Activated CD8-positive, alpha-beta T cell treated with anti-CD3 and anti-CD28 coated beads for 36 hours (primary cell): Measurements from ENCODE around the gene SBF1. TPM values are rescaled to one million over a fixed set of nuclear protein-coding genes. Genes with fewer than 3 reads are reported as not detected.
"Not testable (repeated sequence)": the region's sequence is repeated elsewhere in the genome, so short reads cannot be mapped to it uniquely, and the experiment has no call there.

Experiments
- ATAC-seq: fragments of 200-7000 bp; cut with Tn5 transposase; one replicate; pipeline ENCODE4 v1.10.0; 2021; ENCODE audit warnings: mild to moderate bottlenecking, moderate library complexity
- CTCF ChIA-PET: fragments of 350-600 bp; sonication (Branson Sonifier 250); formaldehyde crosslinking; loops from one replicate; lab custom pipeline; 2021; ENCODE audit warnings: antibody characterized with exemption; lab: Charles Lee
- POLR2A ChIA-PET: fragments of 350-600 bp; sonication (Branson Sonifier 250); formaldehyde crosslinking; loops from one replicate; lab custom pipeline; 2021; ENCODE audit warnings: antibody characterized with exemption; lab: Charles Lee
- DNase-seq: peaks from one replicate; pipeline ENCODE4 v3.0.0-alpha.2; 2020
- H3K27ac Mint-ChIP-seq: one replicate; pipeline ENCODE4 v1.8.0; 2021; ENCODE audit warnings: mild to moderate bottlenecking, mixed read lengths
- H3K27me3 Mint-ChIP-seq: one replicate; pipeline ENCODE4 v1.8.0; 2021; ENCODE audit warnings: mixed read lengths
- H3K36me3 Mint-ChIP-seq: one replicate; pipeline ENCODE4 v1.8.0; 2021; ENCODE audit warnings: low read depth, mixed read lengths
- H3K4me1 Mint-ChIP-seq: one replicate; pipeline ENCODE4 v1.8.0; 2021; ENCODE audit warnings: low read depth, mixed read lengths
- H3K4me3 Mint-ChIP-seq: one replicate; pipeline ENCODE4 v1.8.0; 2021; ENCODE audit warnings: mild to moderate bottlenecking, moderate library complexity, mixed read lengths
- H3K9me3 Mint-ChIP-seq: one replicate; pipeline ENCODE4 v1.8.0; 2021; ENCODE audit warnings: mixed read lengths
- intact Hi-C: fragments of 100-400 bp; cut with micrococcal nuclease; formaldehyde crosslinking; loops from one replicate; pipeline ENCODE4 v1.10.0; 2022
- total RNA-seq, 2 experiments: library from RNA; stranded (reverse); gene quantifications; one replicate each; pipeline ENCODE4 v1.2.3, GENCODE V29; 2021
- TF ChIP-seq, protein P1 (sequence below): fragments of 200-600 bp; IDR thresholded peaks from one replicate; pipeline ENCODE4 v1.8.0; 2022; ENCODE audit warnings: antibody characterized with exemption, mild to moderate bottlenecking

Gene SBF1
- total RNA-seq, 2 experiments from 2014 or later, result 120 TPM

DNA sequence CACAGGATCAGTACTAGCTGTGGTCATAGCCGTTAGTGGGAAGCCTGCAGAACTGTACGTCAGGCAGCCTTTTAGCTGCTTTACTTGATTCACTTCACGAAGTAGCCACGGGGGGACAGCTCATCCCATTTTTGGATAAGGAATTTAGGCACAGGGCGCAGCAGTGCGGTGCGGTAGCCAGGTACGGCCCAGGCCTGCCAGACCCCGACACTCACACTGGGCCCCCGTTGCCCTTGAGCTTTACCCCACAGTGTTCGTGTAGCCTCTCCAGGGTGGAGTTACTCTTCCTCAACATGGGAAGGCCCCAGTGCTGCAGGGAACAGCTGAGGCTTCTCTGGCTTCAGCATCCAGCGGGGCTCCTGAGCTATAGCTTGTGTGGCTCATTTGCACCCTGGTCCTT is 59.4 kb downstream of the SBF1 start:
- POLR2A ChIA-PET, result no interaction called here
- Mint-ChIP-seq H3K9me3 (no peaks in the 10 kb centered on the region), H3K27me3 (no peaks in the 10 kb centered on the region), H3K27ac (no peak overlapping the region), H3K4me3 (no peak overlapping the region), H3K4me1 (no peaks in the 10 kb centered on the region), H3K36me3 (peaks cover 12% of the 10 kb centered on the region)
- ATAC-seq (no peak), DNase-seq (no peak)
- TF ChIP-seq, protein P1, sequence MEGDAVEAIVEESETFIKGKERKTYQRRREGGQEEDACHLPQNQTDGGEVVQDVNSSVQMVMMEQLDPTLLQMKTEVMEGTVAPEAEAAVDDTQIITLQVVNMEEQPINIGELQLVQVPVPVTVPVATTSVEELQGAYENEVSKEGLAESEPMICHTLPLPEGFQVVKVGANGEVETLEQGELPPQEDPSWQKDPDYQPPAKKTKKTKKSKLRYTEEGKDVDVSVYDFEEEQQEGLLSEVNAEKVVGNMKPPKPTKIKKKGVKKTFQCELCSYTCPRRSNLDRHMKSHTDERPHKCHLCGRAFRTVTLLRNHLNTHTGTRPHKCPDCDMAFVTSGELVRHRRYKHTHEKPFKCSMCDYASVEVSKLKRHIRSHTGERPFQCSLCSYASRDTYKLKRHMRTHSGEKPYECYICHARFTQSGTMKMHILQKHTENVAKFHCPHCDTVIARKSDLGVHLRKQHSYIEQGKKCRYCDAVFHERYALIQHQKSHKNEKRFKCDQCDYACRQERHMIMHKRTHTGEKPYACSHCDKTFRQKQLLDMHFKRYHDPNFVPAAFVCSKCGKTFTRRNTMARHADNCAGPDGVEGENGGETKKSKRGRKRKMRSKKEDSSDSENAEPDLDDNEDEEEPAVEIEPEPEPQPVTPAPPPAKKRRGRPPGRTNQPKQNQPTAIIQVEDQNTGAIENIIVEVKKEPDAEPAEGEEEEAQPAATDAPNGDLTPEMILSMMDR, result no peak
- intact Hi-C loops, result no loop called here
- CTCF ChIA-PET, result interaction anchor here (0.6 to 2.5 kb wide), 2 partner anchors 16 to 205 kb away, joined by 3 to 8 read pairs; no protein-coding TSS in a partner anchor

DNA sequence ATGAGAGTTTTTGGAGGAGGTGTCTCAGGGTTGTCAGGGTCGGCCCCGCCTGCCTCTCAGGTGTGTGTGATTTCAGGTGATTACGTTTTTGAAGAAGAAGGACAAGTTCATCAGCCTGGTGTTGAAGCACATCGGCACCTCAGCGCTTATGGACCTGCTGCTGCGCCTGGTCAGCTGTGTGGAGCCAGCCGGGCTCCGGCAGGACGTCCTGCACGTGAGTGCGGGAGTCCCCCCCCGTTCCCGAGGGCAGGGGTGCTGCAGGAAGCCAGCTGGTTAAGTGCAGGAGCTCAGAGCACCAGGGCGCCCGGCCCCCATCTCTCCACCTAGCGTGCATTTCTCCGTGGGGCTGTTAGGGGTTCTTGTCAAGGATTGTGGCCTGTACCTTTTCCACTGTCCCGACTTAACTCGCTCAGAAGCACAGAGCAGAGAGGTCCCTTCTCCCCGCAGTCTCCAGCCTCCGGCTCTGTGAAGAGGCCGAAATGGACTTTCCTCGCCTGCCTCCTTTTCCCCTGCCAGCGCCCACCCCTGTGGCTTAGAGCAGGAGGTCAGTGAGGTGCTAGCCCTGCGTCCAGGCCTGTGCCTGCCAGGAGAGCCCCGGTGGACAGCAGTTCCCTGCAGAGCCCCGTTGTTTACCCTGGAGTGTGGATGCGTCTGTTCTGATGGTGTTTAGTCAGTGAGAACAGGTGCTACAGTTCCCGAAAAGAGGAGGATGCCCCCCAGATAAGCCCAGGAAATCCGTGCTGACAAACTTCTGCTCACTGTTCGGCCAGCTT is 60.2 kb downstream of the SBF1 start:
- TF ChIP-seq, protein P1, result no peak
- POLR2A ChIA-PET, result no interaction called here
- H3K9me3 Mint-ChIP-seq, result no peaks in the 10 kb centered on the region
- DNase-seq (no peak), ATAC-seq (no peak)
- peaks cover 12% of the 10 kb centered on the region for H3K36me3 Mint-ChIP-seq
- no peak overlapping the region for H3K4me3 Mint-ChIP-seq
- H3K27me3 Mint-ChIP-seq, result no peaks in the 10 kb centered on the region
- H3K27ac Mint-ChIP-seq, result no peak overlapping the region
- CTCF ChIA-PET, result interaction anchor here (1.0 to 2.5 kb wide), 2 partner anchors 15 to 266 kb away, joined by 3 to 8 read pairs; no protein-coding TSS in a partner anchor
- H3K4me1 Mint-ChIP-seq, result no peaks in the 10 kb centered on the region
- intact Hi-C loops, result no loop called here

DNA sequence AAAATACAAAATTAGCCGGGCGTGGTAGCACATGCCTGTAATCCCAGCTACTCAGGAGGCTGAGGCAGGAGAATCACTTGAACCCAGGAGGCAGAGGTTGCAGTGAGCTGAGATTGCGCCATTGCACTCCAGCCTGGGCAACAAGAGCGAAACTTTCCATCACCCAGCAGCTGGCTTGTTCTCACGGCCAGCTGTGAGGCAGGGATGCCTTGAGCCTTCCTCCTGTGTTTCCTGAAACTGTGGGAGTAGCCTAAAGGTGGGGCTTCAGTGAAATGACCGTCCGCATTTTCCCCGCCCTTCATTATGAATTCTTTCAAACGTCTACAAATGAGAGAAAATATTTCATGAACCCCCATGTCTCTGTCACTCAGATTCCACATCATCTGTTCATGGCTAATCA is 65.9 kb downstream of the SBF1 start:
- H3K4me1 Mint-ChIP-seq, H3K9me3 Mint-ChIP-seq, intact Hi-C loops, ATAC-seq, DNase-seq, H3K27ac Mint-ChIP-seq, POLR2A ChIA-PET, CTCF ChIA-PET, H3K4me3 Mint-ChIP-seq, H3K36me3 Mint-ChIP-seq, H3K27me3 Mint-ChIP-seq: not testable (repeated sequence)

DNA sequence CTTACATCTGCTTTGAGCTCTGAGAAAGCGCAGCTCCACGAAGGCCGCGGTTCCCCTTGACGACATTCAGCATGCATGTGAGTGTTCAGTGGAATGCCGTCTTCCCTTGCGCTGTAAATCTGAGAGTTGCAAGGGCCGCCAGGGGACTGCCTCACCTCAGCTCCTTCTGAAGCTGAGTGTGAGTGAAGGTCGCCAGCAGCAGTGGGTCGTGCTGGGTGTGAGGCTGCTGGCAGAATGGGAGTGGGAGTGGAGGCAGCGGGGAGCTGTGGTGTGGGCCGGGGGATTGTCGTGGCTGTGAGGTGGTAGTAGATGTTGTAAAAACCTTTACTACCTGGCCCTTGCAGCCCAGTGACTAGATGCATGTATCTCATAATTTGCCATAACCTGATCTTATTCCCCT is 66.5 kb downstream of the SBF1 start:
- H3K4me1 Mint-ChIP-seq, result peaks cover 3% of the 10 kb centered on the region
- intact Hi-C loops, result no loop called here
- TF ChIP-seq, protein P1, result no peak
- H3K27me3 Mint-ChIP-seq, result no peaks in the 10 kb centered on the region
- ATAC-seq (no peak), DNase-seq (no peak)
- H3K27ac Mint-ChIP-seq, result no peak overlapping the region
- ChIA-PET POLR2A (interaction anchor here (1.2 kb wide), 1 partner anchor 27 kb away, joined by 3 read pairs; no protein-coding TSS in a partner anchor), CTCF (interaction anchor here (1.0 kb wide), 1 partner anchor 90 kb away, joined by 3 read pairs; no protein-coding TSS in a partner anchor)
- H3K9me3 Mint-ChIP-seq, result no peaks in the 10 kb centered on the region
- no peak overlapping the region for H3K4me3 Mint-ChIP-seq
- peaks cover 7% of the 10 kb centered on the region for H3K36me3 Mint-ChIP-seq

DNA sequence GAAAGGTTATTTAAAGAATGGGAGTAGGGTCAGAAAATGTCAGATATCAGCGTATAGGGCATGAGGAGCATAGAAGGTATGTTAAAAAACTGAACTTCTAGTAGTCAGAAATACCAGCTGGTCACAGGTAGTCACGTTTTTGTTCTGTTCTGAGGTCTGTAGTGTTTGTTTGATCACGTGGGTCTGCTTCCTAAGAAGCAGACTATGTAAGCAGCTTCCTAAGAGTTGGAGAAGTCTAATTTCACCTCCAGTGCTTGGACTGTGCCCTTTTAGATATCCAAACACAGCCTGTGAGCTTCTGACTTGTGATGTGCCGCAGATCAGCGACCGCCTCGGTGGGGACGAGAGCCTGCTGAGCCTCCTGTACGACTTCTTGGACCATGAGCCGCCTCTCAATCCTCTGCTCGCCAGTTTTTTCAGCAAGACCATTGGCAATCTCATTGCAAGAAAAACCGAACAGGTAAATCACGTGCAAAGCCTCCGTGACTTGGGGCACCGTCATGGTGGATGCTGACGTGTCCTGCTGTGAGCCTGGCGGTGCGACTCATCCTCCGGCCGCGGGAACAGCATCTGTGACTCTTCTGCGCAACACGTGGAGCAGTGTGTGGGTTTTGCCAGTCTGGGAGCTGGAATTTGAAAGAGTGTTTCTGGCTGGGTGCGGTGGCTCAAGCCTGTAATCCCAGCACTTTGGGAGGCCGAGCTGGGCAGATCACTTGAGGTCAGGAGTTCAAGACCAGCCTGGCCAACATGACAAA is 68.2 kb downstream of the SBF1 start:
- peaks cover 8% of the 10 kb centered on the region for H3K36me3 Mint-ChIP-seq

More for the DNA sequence above, 68.2 kb downstream of the SBF1 start:
- Mint-ChIP-seq H3K4me1 (peaks cover 7% of the 10 kb centered on the region), H3K4me3 (no peak overlapping the region), H3K27ac (peak overlapping the region; percentile 32), H3K9me3 (no peaks in the 10 kb centered on the region), H3K27me3 (no peaks in the 10 kb centered on the region)
- ATAC-seq (no peak), DNase-seq (no peak)
- POLR2A ChIA-PET, result no interaction called here
- intact Hi-C loops, result no loop called here
- CTCF ChIA-PET, result no interaction called here
- TF ChIP-seq, protein P1, result no peak
